Esophagus squamous epithelium (tissue), 4 donors: ENCODE data around the gene CXCL3.

Experiments
- POLR2A ChIP-seq, 4 donors: fragments of 450-650 bp; IDR thresholded peaks; one replicate each; pipeline ENCODE4 v1.6.1; 2017; ENCODE audit warnings: antibody characterized with exemption in 4 of 4, mild to moderate bottlenecking in 4 of 4, moderate library complexity in 3 of 4
- TF ChIP-seq, protein P1 (sequence below), 6 experiments: fragments of 450-650 bp in 4 of 6; fragments of 200-600 bp in 2 of 6; sonication (generic) in 2 of 6; IDR thresholded peaks; one replicate each; pipeline ENCODE4 v1.5.1; 2016 to 2019; ENCODE audit warnings: antibody characterized with exemption in 6 of 6, mild to moderate bottlenecking in 4 of 6, moderate library complexity in 4 of 6

DNA sequence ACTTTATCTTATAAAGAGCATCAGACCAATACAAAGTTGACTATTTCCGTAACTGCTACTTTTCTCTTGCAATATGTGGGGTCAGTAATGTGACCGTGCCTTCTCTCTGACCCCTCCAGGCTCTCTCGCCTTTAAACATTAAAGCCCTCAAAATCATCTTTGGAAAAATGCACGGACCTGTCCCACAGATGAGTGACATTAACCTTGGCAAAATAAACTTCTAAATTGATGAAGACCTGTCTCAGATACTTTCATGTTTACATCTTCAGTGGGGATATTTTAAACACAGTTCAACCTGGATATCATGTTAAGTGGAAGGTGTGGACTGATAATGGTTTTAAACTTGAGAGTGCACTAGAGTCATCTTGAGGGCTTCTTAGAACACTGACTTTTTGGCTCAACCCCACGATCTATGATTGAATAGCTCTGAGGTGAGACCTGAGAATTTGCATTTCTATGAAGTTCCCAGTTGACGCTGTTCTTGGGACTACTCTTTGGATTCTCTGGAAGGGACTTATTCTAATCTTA lies 26.7 kb upstream of the CXCL3 start:
- TF ChIP-seq, protein P1, sequence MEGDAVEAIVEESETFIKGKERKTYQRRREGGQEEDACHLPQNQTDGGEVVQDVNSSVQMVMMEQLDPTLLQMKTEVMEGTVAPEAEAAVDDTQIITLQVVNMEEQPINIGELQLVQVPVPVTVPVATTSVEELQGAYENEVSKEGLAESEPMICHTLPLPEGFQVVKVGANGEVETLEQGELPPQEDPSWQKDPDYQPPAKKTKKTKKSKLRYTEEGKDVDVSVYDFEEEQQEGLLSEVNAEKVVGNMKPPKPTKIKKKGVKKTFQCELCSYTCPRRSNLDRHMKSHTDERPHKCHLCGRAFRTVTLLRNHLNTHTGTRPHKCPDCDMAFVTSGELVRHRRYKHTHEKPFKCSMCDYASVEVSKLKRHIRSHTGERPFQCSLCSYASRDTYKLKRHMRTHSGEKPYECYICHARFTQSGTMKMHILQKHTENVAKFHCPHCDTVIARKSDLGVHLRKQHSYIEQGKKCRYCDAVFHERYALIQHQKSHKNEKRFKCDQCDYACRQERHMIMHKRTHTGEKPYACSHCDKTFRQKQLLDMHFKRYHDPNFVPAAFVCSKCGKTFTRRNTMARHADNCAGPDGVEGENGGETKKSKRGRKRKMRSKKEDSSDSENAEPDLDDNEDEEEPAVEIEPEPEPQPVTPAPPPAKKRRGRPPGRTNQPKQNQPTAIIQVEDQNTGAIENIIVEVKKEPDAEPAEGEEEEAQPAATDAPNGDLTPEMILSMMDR (IDR thresholded peaks at IDR 0.05), result no peak
- no peak for TF ChIP-seq POLR2A (IDR thresholded peaks at IDR 0.05)
